HG02885 (cell line): ENCODE data around the gene SYNE2.

ENCODE experiments used
- ATAC-seq: cut with Tn5 transposase; IDR thresholded peaks from one replicate; pipeline ENCODE4 v1.9.1; 2021; ENCODE audit warnings: mild to moderate bottlenecking; ENCODE audit not compliant: unreplicated experiment, poor library complexity

Gene SYNE2

DNA sequence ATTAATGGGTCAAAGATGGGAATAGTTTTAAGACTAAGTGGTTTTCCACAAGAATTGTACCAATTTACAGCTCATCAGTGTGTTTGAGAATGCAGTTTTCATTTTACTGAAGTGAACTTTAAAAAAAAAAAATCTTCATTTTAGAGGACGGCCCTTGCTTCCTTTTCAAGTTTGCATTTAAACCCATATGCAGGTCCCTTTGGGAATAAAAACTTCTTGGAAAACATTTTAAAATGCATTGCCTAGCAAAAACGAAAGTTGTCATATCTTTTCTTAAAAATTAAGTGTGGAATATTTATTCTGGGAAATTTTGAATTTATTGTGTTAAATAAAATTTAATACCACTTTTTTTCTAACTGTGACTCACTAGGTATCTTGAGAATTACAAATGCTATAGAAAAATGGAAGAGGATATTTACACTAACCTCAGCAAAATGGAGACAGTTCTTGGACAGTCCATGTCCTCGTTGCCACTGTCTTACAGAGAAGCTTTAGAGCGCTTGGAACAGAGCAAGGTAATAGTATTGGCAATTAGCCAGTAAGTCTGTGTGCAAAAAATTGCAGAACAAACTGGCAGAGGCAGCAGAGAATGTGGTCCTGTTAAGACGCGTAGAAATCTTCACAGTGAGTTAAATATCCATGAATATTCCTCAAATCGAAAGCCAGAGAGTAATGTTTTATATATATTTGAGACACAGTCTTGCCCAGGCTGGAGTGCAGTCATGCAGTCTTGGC is 209.7 kb downstream of the SYNE2 start:
- ATAC-seq, result no peak

DNA sequence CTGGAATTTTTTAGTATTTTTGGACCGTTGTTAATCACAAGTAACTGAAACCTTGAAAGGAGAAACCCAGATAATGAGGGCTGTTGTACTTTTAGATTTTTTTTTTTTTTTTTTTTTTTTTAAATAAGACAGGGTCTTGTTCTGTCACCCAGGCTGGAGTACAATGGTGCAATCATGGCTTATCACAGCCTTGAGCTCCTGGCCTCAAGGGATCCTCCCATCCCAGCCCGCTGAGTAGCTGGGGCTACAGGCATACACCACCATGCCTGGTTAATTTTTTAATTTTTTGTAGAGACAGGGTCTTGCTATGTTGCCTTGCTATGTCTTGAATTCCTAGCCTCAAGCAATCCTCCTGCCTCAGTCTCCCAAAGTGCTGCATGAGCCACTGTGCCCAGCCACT is 211.6 kb downstream of the SYNE2 start:
- no peak for ATAC-seq

DNA sequence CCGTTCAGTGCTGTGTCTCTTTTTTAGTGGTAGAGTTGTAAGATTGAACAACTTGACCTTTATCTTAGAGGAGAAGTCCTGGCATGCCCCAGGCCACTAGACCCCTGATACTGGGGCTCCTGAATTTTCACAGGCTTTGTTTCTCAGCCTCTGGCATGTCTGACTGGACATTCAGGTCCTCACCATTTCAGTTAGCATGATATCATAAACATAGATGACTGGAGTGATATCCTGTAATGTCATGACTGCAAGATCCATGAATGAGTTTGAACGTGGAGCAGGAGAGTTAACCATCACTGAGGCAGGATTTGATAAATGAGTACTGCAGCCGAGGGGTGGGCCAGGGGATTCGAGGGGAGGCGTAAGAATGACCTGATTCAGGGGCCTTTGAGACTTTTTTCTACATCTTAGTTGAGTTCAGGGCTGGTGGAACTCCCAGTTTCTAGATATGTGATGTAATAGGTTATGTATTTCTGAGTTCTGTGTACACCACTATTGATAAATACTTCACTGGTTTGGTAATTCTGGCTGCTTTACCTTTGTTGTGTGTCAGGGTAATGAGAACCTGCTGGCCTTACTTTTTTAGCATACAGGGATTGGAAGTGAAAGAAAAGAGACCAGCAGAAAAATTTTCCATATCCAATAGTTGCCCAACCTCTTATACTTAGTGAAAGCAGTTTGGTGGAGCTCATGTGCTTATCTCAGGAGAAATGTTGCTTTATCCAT is 217.0 kb downstream of the SYNE2 start:
- no peak for ATAC-seq

DNA sequence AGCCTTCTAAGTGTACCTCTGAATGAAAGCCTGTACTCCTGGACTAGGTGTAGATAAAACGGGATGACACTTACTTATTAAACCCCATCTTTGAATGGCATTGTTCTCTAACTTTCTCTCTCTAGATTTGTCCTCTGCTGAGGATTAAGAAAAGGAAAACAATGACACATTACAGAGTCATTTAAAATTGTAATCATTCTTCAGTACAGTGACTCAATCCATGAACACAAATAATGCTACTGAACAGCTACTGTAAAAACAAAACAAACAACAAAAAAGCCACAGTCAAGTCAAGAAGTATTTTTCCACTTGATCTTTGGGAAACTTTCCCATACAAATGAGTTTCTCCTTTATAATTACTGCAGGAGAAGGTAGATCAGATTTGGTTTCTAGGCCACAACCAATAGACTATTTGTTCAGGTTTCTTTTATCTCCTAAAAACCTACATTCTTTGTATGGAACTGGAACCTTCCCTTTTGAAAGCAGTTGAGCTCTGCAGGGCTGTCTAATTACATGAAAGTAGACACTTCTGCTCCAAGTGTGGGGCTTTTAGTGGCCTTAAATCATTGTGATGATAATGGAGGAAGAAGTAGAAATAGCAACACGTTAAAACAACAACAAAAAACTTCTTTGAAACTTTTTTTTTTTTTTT is 222.3 kb downstream of the SYNE2 start:
- no peak for ATAC-seq

GRCh38 chr14:64075613-64076005 is 222.8 kb downstream of the SYNE2 start:
- no peak for ATAC-seq

DNA sequence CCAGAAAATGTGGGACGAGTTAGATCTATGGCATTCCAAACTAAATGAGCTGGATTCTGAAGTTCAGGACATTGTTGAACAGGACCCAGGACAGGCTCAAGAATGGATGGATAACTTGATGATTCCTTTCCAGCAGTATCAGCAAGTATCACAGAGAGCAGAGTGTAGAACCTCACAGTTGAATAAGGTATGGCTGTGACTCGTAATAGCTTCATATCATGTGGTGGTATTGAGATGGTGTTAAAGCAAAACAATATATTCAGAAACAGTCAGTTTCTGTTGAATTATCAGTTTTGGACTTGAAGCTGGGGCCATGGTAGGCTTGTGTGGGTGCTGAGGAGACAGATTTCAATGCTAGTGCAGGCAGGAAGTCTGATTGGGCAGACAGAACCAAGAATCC is 227.6 kb downstream of the SYNE2 start:
- ATAC-seq, result no peak

- ATAC-seq, result no peak
These were observed 228.5 kb downstream of the SYNE2 start for GRCh38 chr14:64081174-64081746.

DNA sequence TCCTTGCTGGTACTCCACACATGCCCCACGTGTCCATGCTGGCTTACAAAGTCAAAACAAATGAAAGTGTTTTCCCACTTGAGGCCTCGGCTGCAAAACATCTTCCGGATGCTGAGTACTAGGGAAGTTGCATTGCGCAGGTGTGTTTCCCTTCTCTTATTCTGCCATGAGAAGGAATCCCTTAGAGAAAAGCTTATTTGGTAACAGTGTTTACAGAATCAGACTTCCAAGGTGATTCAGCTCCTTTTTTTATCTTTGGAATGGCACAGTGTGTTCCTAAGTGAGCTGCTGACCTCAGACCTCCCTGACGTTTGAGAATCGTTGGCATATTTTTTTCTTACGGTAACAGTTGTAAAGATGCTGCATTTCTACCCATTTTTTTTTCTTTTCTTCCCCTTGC is 230.0 kb downstream of the SYNE2 start:
- ATAC-seq, result no peak

- no peak for ATAC-seq
These were observed 235.8 kb downstream of the SYNE2 start for GRCh38 chr14:64088647-64088964.

GRCh38 chr14:64089920-64090319 is 237.1 kb downstream of the SYNE2 start:
- ATAC-seq, result no peak

GRCh38 chr14:64091217-64091616 is 238.4 kb downstream of the SYNE2 start:
- no peak for ATAC-seq

- ATAC-seq, result no peak
These were observed 239.5 kb downstream of the SYNE2 start for GRCh38 chr14:64092338-64092737.

DNA sequence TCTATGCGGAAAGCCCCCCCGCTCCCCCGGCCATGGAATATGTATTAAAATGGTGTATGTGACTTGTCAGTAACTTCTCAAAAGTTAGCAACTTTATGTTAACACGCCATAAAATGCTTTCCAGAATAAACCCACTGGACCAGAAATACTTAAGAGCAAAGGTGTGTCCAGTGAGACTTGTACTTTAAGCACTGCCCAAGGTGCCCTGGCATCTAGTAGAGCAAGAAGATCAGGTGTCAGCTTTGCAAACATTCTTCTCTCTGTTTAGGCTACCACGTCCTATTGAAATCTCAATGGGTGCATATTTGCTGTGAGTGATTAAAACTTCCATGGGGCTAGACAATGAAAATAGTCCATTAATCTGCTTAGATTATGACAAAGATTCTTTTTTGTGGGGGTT is 240.1 kb downstream of the SYNE2 start:
- ATAC-seq, result no peak

GRCh38 chr14:64095620-64096019 is 242.8 kb downstream of the SYNE2 start:
- ATAC-seq, result no peak

DNA sequence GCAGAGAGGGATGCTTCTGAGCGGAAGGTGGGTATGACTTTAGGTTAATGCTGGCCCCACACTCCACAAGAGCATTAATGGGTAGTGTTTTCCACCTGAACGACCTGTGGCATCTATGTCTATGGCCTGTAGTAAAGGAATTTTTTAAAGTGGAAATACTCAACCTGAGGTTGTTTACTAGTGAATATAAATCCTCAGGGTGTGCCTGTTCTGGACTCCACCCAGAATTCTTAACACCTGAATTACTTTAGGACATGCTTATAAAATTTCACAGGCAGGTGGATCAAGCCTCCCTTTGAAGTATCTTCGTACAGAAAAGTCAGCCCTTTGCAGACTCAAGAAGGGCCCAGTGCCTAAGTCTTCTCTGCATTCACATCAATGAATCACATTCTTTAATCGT is 245.3 kb downstream of the SYNE2 start:
- ATAC-seq, result no peak

DNA sequence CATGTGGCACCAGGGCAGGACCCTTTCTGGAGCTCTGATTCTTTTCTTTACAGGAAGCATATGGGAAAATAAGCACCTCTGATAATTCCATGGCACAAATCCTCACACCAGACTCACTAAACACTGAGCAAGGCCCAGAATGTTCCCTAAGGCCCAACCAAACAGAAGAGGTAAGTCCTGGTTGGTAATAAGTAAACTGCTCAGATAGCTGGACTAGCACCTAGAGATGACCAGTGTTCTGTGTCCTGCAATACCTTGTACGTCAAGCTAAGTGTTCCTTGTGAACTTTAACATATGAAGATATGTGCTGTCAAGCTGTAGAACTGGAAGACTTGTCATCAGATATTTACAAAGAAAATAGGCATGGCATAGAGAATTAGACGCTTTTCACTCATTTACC is 254.6 kb downstream of the SYNE2 start:
- ATAC-seq, result no peak

GRCh38 chr14:64109819-64110554 is 257.2 kb downstream of the SYNE2 start:
- no peak for ATAC-seq

DNA sequence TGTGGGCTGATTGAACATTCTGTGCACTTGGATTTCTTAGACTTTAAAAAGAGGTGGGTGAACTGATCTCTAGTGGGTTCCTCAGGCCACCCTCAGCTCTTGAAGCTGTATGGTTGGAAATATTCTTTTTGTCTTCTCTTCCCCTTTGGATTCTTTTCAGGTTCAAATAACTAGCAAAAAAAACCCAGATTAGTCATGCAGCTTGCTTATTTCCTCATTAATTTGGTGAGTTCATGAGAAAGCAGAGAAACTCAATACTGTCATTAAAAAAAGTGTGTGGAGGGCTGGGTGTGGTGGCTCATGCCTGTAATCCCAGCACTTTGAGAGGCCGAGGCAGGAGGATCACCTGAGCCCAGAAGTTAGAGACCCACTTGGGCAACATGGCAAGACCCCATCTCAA is 258.0 kb downstream of the SYNE2 start:
- ATAC-seq, result no peak

DNA sequence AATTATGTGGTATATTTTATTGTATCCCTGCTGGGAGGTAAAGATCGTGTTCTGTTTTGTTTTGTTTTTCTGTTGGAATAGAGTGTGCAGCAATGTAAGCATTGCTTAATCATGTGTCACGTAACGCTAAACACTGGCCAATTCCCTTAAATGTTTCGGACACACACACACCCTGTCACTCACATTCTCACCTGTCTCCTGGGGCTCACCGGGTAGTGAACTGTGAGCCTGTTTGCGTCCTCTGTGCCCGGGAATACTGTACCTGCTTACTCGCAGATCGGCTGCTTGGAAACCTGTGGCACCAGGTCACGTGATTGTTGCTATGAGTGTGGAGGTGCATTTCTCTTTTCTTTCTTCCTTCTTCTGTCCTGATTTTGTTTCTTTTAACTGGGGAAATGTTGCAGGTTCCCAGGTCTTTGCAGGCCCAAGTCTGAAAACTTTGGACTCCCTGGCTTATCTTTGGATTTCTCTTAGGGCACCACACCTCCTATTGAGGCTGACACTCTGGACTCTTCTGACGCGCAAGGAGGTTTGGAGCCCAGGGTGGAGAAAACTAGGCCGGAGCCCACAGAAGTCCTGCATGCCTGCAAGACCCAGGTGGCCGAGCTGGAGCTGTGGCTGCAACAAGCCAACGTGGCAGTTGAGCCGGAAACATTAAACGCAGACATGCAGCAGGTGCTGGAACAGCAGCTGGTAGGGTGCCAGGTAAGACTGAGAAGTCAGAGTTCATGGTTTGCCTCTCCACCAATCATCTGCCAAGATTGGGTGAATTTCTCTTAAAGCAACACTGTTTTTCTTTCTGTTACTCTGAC is 260.3 kb downstream of the SYNE2 start:
- no peak for ATAC-seq

DNA sequence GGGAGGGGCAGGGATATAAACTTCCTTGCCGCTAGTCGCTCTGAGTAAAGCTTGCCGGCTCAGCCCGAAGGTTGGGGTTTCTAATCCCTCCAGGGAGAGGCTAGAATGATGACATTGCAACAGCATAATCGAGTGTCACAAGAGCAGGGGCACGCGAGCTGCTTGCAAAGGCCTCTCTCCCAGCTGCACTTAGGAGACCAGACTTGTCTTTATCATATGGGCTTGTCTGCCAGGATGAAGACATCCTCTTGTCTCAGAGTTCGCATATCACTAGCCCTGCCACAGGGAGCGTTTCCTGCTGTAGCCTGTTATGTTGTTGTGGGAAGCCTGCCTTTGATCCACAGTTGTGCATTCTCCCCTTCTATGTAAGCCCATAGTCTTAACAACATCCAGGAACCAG is 261.4 kb downstream of the SYNE2 start:
- no peak for ATAC-seq
